Activated effector memory CD4-positive, alpha-beta T cell treated with anti-CD3 and anti-CD28 coated beads, Interleukin-2, amount 50 U/mL, for 16 hours (primary cell): Measurements from ENCODE around the gene SRRM4.

ENCODE experiments used
- DNase-seq: peaks from one replicate; pipeline ENCODE4 v3.0.0-alpha.2; 2020

SRRM4 gene

GRCh38 chr12:119128527-119128926, 147.2 kb downstream of the SRRM4 start:
- DNase-seq, result no peak

- DNase-seq, result no peak
These were observed 148.6 kb downstream of the SRRM4 start for GRCh38 chr12:119129827-119130434.

DNA sequence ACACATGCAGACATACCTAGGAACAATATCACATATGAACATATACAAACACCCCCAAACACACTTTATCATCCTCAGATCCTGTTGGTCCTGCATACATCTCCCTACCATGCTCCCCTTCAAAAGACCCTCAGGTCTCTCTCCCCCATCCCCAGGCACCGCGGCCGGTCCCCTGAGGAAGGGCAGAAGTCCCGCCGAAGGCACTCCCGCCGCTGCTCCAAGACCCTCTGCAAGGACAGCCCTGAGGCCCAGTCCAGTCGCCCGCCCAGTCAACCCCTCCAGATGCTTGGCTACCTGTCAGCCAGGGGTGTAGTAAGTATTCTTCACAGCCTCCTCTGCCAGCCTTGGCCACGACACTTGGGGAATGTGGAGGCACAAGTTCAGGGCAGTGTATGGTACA, 149.2 kb downstream of the SRRM4 start:
- DNase-seq, result no peak

DNA sequence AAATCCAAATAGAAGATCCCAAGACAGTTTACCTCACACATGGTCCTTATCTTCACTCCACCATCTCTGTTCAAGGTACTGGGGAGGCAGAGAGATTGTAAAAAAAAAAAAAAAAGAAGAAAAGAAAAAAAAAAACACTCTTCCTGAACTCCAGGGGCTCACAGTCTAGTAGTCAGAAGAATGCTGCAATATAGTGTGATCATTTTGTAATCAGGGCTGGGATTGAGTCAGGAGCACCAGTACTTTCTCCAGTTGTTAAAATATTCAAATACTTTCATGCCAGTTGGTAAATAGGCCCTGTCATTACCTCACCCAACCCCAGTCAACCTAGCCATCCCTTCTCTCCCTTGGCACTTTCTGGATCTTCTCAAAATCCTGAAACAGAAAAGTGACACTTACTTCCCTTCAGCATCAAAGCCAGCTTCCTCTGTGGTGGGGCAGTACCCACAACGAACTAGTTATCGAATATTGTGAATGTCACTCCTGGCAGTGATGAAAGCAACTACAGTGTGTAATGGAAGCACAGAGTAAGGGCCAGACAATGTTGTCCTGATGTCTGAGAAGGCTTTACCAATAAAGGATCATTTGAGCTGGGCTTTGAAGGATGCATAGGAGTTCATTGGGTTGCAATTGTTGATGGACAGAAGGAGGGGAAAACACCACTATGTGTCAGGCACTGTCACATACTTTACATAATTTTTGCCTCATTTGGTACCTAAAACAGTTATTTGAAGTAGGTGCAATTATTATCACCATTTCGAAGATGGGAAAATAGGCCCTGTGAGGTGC, 153.1 kb downstream of the SRRM4 start:
- DNase-seq, result no peak

DNA sequence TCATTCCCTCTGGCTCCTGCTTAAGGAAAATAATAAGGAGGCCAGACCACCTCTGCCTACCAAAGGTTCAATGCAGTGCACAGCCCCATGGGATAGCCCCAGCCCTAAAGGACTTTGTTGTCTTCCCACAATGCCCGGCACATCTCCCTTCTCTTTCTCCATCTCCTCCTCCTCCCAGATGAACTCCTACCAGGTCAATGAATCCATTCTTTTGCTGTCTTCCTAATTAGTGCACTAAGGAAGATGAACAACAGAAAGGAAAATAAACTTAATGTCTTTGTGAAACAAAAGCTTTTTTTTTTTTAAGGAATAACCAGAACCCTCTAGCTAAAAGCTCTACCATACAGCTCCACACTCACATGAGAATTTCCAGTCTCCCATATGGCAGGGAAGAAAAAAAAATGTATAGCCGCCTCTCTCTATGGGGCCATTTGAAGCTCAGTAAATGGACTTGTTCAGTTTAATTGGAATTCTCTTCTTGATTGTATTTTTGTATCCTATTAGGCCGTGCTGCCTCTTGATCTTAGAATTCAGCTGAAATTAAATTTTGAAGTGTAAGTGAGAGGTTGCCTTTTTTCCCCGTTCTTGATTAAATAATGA, 155.6 kb downstream of the SRRM4 start:
- no peak for DNase-seq

DNA sequence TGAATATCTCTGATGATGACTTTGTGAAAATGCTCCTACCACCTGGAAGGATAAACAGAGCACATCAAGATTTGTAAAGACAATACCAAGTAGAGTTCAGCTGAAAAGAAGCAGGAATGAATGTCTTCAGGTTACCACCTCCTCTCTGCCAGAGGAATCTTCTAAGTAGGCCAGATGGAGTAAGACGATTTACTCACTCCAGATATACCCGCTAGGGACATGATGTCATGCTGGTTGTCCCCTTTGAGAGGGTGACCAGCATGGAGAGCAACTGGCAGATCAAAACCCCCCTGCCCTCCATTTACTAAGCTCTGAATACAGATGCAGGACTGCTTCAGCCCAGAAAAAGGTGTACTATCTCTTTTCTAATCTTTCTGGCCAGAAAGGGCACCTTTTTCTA, 158.1 kb downstream of the SRRM4 start:
- no peak for DNase-seq

DNA sequence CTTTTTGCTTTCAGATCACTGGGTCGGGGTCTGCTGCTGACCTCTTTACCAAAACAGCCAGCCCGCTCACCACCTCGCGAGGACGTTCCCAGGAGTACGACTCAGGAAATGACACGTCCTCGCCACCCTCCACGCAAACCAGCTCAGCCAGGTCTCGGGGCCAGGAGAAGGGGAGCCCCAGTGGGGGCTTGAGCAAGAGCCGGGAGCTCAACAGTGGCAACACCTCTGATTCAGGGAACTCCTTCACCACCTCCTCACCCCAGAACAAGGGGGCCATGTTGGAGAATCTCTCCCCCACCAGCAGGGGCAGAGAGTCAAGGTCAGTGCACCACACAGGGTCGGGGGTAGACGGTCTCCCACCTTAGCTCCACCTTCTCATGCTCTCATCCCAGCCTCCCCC, 164.0 kb downstream of the SRRM4 start:
- DNase-seq, result no peak

- no peak for DNase-seq
These were observed 166.6 kb downstream of the SRRM4 start for GRCh38 chr12:119147847-119148448.

DNA sequence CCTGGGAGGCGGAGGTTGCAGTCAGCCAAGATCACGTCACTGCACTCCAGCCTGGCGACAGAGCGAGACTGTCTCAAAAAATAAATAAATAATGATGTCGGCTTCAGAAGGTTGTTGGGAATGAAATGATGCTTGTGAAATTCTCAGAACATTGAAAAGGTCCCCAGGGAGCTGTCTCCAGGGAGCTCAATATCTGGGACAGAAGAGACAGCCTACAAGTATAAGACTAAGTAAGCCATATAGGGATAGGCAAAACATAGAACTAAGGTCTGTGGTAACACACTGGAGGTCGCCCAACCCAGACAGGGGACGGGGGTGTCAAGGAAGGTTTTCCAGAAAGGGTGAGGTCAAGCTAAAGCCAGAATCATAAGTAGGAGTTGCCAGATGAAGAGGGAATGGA, 167.9 kb downstream of the SRRM4 start:
- DNase-seq, result no peak

GRCh38 chr12:119151445-119152026, 170.2 kb downstream of the SRRM4 start:
- no peak for DNase-seq

DNA sequence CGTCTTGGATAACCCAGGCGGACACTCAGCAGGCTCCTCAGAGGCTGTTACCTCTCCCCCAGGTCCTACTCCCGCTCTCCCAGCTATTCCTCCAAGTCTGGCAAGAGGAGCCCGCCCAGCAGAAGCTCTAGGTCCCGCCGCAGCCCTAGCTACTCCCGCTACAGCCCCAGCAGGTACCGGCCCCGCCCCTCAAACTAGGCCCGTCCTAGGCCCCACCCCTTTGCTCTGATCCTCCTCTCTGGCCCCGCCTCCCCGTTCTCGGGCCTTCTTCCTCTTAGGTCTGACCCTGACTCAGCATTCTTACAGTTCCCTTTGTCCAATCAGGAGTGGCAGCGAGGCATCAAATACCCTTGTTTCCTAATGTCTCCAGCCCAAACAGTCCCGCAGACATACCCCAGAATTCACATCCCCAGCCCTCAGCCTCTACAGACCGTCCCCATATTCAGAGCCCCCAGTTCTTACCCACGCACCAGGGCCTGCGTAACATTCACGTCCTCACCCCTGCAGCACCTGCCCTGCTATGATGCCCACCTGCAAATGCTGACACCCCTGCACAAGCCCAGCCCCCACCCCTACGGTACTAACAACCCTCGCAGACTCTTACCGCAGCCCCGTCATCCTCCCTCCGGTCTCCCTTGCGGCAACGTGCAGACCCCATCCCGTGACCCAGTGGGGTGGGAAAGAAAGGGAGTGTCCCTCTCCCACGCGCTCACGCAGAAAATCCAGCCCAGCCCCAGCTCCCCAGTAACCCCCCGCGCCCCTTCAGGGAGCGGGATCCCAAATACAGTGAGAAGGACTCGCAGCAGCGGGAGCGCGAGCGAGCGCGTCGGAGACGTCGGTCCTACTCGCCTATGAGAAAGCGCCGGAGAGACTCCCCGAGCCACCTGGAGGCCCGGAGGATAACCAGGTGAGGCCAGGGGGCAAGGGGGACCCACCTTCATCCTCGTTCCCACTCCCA, 172.4 kb downstream of the SRRM4 start:
- DNase-seq, result no peak

DNA sequence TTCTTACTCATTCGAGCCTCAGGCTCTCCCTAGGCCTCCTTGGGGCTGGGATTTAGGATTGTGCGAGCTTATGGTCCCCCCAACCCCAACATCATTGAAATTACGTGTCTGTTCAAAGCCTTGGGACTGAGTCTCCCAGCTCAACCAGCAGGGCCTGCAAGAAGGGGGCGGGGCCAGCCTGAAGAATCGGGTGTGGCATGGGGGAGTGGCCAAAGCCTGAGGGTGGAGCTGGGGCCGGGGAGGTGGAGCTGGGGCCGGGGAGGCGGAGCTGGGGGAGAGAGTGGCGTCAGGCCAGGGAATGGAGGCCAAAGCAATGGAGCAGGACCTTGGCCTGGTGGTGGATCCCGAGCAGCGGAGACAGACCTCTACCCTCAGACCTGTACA, 173.1 kb downstream of the SRRM4 start:
- DNase-seq, result no peak

DNA sequence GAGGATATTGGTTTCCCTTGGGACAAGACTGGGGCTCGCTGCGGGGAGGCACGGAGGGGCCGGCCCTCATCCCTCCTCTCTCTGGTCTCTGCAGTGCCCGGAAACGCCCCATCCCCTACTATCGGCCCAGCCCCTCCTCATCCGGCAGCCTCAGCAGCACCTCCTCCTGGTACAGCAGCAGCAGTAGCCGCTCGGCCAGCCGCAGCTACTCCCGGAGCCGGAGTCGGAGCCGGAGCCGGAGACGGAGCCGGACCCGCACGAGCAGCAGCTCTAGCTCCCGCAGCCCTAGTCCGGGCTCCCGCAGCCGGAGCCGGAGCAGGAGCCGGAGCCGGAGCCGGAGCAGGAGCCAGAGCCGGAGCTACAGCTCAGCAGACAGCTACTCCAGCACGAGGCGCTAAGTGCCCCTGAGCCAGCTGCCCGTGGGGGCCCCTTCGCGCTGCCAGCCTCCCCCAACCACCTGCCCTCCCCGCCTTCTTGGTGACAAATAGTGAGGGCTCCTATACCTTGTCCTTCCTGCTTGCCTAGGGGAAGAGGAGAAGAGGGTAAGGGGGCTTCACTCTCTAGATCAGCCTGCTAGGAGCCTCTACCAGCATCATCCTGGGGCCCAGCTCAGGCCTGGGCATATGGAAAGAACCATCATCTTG, 175.2 kb downstream of the SRRM4 start:
- no peak for DNase-seq

DNA sequence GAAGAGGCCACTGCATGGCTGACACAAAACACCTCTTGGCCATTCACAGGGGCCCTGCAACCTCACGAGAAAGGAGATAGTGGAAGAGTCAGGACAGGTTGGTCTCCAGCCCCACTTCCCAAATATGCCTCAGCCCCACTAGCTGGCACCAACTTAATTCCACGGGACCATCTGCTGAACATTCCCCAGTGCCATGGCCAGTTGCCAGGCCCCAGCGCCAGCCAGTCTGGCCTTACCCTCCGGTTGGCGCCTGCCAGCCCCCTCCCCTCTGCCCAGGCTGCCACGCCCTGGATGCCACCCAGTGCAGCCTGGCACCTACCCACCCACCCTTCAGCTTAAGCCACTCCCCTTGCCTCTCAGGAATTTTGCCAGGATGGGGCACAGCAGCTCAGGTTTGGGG, 176.2 kb downstream of the SRRM4 start:
- no peak for DNase-seq

DNA sequence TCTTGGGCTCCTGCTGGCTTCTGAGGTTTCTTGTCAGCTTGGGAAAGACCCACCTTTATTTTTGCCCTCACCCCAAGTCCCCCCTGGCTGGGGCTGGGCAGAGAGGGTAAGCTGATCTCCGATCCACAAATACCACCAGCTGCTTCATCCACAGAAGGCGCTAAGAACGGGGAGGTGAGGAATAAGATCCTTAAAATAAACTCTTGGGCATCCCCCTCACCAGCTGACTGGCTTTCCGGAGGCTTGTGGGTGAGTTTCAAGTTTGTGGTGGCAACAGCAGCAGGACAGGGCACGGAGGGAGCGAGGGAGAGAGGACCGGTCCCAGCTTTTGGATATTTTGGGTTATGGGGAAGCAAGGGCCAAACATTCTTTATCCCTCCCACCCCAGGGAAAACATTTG, 176.6 kb downstream of the SRRM4 start:
- DNase-seq, result no peak

- no peak for DNase-seq
These were observed 177.1 kb downstream of the SRRM4 start for GRCh38 chr12:119158402-119158801.

DNA sequence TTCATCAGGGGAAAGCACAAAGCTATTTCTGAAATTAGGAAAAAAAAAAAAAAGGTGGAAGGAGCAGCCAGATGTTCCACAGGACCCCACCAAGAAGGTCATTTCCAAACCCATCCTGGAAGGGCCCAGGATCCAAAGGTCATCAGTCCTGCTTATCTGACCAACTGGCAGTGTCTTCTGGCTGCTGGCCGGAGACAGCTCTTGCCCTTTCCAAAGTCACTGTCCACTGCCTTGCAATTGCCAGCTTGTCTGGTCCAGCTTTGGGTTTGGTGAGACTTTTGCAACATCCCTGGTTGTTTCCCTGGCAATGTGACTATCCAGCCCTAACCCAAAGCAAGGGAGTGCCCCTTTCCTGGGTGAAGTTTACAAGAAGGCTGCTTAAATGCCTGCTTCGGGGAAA, 178.5 kb downstream of the SRRM4 start:
- no peak for DNase-seq

- no peak for DNase-seq
These were observed 186.6 kb downstream of the SRRM4 start for GRCh38 chr12:119167902-119168301.

DNA sequence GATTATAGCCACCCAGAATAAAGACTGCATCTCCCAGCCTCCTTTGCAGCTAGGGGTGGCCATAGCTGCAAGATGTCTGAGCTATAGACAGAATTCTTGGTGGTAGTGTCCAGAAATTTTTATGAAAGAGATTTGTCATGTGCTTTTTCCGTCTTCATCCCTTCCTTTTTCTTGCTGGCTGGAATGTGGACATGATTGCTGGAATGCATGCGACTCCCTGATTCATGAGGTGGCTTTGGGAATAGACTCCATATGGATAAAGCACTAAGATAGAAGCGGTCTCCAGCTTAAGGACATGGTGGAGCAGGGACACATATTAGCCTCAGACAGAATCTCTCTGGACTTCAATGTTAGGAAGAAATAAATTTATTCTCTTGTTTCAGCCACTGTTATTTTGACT, 187.4 kb downstream of the SRRM4 start:
- no peak for DNase-seq

DNA sequence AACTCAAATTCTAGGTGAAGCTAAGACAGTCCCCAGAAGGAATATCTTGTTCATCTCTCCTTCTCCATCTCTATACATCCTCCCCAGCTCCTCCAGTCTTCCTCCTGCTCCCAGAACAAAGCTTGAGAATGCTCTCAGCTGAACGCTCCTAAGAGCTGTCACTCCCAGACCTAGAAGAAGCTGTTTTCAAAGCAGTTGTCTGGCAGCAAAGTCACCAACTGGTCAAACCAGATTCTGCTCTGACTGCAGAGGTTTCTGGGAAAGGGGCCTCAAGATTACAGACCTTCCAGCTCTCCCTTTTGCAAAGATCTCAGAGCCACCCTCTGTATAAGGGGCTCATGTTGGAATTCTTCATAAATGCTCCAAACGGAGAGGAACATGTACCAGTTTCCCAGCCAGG, 187.8 kb downstream of the SRRM4 start:
- DNase-seq, result no peak

- DNase-seq, result no peak
These were observed 189.9 kb downstream of the SRRM4 start for GRCh38 chr12:119171291-119171690.
